BLaER1 (cell line): ENCODE measurements around the gene NETO1.

ENCODE experiments used
- H3K27ac ChIP-seq: shearing (Covaris generic); formaldehyde crosslinking; 2 replicates; pipeline ENCODE4 v1.8.1; 2022
- H3K27me3 ChIP-seq: shearing (Covaris generic); formaldehyde crosslinking; 2 replicates; pipeline ENCODE4 v1.8.1; 2022
- H3K36me3 ChIP-seq: shearing (Covaris generic); formaldehyde crosslinking; 2 replicates; pipeline ENCODE4 v1.8.1; 2022
- H3K4me1 ChIP-seq: shearing (Covaris generic); formaldehyde crosslinking; 2 replicates; pipeline ENCODE4 v1.8.1; 2022
- H3K4me2 ChIP-seq: shearing (Covaris generic); formaldehyde crosslinking; 2 replicates; pipeline ENCODE4 v1.8.1; 2022
- H3K4me3 ChIP-seq: shearing (Covaris generic); formaldehyde crosslinking; 2 replicates; pipeline ENCODE4 v1.8.1; 2022
- H3K9ac ChIP-seq: shearing (Covaris generic); formaldehyde crosslinking; 2 replicates; pipeline ENCODE4 v1.8.1; 2022
- H3K9me3 ChIP-seq: shearing (Covaris generic); formaldehyde crosslinking; 2 replicates; pipeline ENCODE4 v1.8.1; 2022
- H4K20me1 ChIP-seq: shearing (Covaris generic); formaldehyde crosslinking; 2 replicates; pipeline ENCODE4 v1.8.1; 2022
- Cebpa-rat ChIP-seq: shearing (Covaris generic); IDR thresholded peaks from 2 replicates; pipeline ENCODE4 v1.8.1; 2022

Gene NETO1

DNA sequence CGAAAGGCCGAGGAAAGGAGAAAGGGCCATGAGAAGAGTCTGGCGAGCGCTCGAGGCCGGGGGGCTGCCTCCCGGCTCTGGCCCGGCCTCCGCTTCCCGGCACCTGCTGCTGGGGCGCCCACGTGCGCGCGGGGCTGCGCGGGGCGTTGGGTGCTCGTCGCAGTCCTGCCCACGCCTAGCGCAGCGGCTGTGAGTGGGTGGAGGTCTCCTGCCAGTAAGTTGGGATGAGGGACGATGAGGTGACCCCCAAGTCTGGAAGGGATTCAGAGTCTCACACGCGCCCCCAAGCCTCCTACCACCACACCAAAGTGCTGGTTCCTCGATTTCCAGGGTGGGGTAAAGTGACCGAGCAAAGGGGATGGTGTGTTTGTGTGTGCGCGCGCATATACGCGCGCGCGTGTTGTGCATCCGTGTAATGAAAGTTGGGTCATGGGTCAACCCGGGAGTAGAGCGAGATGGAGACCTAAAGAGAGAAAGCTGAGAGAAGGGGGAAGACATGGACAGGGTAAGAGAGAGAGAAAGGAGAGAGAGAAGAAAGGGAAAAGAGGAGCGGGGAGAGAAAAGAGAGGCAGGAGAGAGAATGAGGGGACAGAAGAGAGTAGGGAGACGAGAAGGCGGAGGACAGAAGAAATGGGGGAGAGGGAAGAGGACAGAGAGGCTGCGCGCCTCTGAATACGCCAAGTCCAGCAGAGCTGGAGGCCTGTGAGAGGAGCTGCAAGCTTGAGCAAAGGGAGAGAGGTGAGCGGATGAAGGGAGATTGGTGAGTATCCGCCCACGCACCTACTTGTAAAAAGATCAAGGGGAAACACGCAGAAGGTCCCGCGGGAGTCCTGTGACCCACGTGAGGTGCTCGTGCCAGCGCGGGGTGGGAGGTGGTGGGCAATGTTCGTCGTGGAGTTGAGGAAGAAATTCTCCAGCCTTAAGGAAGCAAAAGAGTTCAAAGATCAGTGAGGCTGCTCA lies 1.7 kb upstream of the NETO1 start:
- no peak for TF ChIP-seq Cebpa-rat
- Histone ChIP-seq H3K36me3 (no peaks in the 10 kb centered on the region), H3K4me2 (no peak overlapping the region), H3K9me3 (peaks cover 35% of the 10 kb centered on the region), H3K4me1 (no peaks in the 10 kb centered on the region), H3K9ac (no peak overlapping the region), H4K20me1 (no peaks in the 10 kb centered on the region), H3K4me3 (no peak overlapping the region), H3K27ac (no peak overlapping the region), H3K27me3 (no peaks in the 10 kb centered on the region)

DNA sequence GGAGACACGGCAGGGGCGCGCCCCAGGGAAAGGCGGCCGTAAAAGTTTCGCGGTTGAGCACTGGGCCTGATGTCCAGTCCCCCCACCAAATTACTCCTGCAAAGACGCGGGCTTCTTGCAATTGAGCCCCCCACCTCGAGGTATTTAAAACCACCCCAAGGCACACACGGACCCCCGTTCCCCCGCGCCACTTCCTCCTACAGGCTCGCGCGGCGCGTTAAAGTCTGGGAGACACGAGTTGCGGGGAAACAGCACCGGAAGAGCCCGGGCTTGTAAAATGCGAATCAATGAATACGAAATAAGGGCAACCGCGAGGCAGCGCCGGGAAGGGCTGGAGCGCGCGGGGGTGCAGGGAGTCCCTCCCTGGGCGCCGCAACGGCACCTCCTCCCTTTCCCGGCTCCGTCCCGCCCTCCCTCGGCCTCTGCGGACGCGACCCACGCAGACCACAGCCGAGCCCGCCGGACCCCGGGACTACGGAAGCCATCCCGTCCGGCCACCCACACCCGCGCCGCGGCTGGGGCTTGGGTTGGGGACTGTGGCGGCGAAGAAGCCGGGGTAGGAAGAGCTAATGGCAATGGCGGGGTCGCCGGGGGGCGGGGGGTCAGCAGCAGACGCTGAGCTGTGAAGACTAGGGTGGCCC lies 918 bp upstream of the NETO1 start:
- Histone ChIP-seq H3K9ac (no peak overlapping the region), H3K27ac (no peak overlapping the region)

DNA sequence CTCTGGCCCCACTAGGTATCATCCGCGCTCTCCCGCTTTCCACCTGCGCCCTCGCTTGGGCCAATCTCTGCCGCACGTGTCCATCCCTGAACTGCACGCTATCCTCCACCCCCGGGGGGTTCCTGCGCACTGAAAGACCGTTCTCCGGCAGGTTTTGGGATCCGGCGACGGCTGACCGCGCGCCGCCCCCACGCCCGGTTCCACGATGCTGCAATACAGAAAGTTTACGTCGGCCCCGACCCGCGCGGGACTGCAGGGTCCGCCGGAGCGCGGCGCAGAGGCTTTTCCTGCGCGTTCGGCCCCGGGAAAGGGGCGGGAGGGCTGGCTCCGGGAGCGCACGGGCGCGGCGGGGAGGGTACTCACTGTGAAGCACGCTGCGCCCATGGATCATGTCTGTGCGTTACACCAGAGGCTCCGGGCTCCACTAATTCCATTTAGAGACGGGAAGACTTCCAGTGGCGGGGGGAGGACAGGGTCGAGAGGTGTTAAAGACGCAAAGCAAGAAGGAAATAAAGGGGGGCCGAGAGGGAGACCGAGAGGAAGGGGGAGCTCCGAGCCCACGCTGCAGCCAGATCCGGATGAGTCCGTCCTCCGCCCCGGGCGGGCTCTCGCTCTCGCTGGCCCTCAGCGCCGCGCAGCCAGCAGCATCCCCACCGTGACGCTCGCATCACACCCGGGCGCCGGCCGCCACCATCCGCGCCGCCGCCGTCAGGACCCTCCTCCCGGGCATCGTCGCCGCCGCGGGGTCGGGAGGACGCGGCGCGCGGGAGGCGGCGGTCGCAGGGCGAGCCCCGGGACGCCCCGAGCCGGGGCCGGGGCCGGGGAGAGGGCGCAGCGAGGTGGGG lies 664 bp downstream of the NETO1 start:
- Histone ChIP-seq H3K4me3 (no peak overlapping the region), H4K20me1 (no peaks in the 10 kb centered on the region), H3K36me3 (no peaks in the 10 kb centered on the region), H3K27ac (no peak overlapping the region), H3K4me1 (no peaks in the 10 kb centered on the region), H3K9ac (no peak overlapping the region), H3K4me2 (no peak overlapping the region), H3K9me3 (peaks cover 35% of the 10 kb centered on the region), H3K27me3 (no peaks in the 10 kb centered on the region)
- TF ChIP-seq Cebpa-rat = no peak

More for the DNA sequence above, 918 bp upstream of the NETO1 start:
- no peak overlapping the region for H3K4me3 ChIP-seq
- H3K9me3 ChIP-seq = peaks cover 35% of the 10 kb centered on the region
- H3K27me3 ChIP-seq = no peaks in the 10 kb centered on the region
- TF ChIP-seq Cebpa-rat = no peak
- H3K4me2 ChIP-seq = no peak overlapping the region
- no peaks in the 10 kb centered on the region for H3K36me3 ChIP-seq
- H4K20me1 ChIP-seq = no peaks in the 10 kb centered on the region
- H3K4me1 ChIP-seq = no peaks in the 10 kb centered on the region

DNA sequence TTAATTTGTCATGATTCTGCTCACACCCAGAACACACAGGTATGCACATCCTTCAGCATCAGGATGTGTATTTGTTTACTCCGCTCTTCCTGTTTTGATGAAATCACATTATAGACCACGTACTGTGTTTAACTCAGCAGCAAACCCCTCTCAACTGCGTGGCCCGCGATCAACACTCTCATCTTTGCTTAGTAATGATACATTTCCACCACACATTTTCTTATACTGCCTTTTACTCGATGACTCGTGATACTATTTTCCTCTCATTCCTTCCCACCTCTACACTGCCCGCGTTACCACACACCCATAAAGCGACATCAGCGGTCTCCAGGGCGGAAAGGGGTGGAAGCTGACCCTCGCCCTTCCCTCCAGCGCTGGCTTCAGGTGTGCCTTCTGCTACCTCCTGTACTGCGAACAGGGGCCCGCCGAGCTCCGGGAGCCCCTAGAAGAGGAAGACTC lies 1.3 kb downstream of the NETO1 start:
- H3K9ac ChIP-seq = no peak overlapping the region
- no peak for TF ChIP-seq Cebpa-rat
- no peaks in the 10 kb centered on the region for H3K4me1 ChIP-seq
- no peaks in the 10 kb centered on the region for H3K27me3 ChIP-seq
- peaks cover 35% of the 10 kb centered on the region for H3K9me3 ChIP-seq
- H3K4me2 ChIP-seq = no peak overlapping the region
- H4K20me1 ChIP-seq = no peaks in the 10 kb centered on the region
- no peaks in the 10 kb centered on the region for H3K36me3 ChIP-seq
- H3K27ac ChIP-seq = no peak overlapping the region
- H3K4me3 ChIP-seq = no peak overlapping the region

DNA sequence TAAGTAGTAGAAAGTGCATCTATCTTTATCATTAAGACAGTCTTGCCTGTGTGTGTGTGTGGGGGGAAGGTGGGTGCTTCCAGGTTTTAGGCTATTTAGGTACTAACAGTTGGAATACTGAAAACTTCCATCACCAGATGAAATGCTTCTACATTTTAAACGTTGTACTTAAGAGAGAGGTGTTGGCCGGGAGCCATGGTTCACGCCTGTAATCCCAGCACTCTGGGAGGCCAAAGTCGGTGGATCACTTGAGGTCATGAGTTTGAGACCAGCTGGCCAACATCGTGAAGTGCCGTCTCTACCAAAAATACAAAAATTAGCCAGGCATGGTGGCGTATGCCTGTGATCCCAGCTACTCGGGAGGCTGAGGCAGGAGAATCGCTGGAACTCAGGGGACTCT lies 4.0 kb downstream of the NETO1 start:
- Histone ChIP-seq H3K4me1 (no peaks in the 10 kb centered on the region), H4K20me1 (no peaks in the 10 kb centered on the region), H3K27ac (no peak overlapping the region), H3K9ac (no peak overlapping the region), H3K4me3 (no peak overlapping the region), H3K27me3 (no peaks in the 10 kb centered on the region), H3K36me3 (no peaks in the 10 kb centered on the region), H3K4me2 (no peak overlapping the region), H3K9me3 (peaks cover 23% of the 10 kb centered on the region)
- no peak for TF ChIP-seq Cebpa-rat

DNA sequence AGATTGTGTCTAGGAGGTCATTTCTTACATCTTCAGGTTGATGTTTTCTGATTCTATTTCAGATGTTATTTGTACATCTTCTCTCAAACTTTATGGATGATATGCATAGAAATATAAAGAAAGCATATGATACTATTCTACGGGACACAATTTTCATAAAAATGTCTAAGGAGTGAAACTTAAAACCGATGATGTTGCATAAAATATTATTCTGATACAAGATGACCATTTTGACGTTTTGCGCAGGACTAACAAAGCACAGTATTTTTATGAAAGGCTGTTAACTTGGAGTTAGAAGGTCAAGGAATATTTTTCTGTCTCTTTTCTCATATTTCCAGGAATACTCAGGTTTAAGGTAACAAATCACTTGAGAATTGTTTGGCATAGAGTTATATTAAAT lies 8.7 kb downstream of the NETO1 start:
- no peaks in the 10 kb centered on the region for H3K4me1 ChIP-seq
- TF ChIP-seq Cebpa-rat = no peak

DNA sequence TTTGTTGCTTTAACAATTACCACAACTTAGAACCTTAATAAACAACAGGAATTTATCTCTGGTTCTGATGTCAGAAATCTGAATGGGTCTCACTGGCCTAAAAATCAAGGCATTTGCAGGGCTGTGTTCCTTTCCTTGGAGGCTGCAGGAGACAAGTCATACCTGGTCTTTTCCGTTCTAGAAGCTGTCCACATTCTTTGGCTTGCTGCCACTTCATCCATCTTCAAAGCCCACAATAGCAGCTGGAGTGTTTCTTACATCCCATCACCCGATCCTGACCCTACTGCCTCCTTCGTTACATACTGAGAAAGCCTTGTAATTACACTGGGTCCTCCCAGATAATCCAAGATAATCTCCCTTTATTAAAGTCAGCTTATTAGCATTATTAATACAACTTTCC lies 18.1 kb downstream of the NETO1 start:
- no peak overlapping the region for H3K4me3 ChIP-seq
- no peak for TF ChIP-seq Cebpa-rat

More for the DNA sequence above, 8.7 kb downstream of the NETO1 start:
- no peaks in the 10 kb centered on the region for H3K36me3 ChIP-seq
- no peaks in the 10 kb centered on the region for H3K9me3 ChIP-seq
- H3K4me3 ChIP-seq = no peak overlapping the region
- no peak overlapping the region for H3K9ac ChIP-seq
- H4K20me1 ChIP-seq = no peaks in the 10 kb centered on the region
- H3K27me3 ChIP-seq = no peaks in the 10 kb centered on the region
- no peak overlapping the region for H3K4me2 ChIP-seq
- no peak overlapping the region for H3K27ac ChIP-seq

DNA sequence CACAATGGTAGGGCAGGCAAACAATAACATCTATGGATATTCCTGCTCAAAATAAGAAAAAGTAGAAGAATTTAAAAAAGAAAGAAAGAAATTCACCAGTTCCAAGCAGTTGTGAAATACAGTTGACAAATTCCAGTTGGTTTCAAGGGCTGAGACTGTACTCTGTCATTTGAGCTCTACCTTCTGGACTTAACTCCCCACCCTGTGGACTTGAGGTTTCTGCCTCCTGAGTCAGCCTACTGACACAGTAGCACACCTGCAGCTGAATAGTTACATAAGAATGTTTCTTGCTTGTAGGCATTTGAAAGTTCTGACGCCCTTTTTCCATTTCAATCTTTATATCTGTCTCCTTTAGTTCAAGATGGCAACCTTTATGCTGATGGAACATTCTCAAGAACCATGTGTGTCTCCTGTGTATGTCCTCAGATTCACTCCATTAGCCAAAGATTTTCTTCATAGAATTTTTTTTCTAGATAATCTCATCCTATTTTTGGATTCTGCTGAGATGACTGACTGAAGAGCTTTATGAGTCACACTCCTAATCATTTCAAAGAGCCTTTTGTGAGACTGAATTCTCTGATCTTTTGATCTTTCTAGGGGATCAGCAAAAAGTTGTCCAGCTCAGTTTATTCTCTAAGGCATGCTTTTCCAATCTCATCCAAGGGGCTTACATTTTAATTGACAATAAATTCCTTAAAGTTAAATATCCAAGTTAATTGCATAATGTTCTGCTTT lies 19.1 kb downstream of the NETO1 start:
- no peak overlapping the region for H3K9ac ChIP-seq
- no peaks in the 10 kb centered on the region for H3K9me3 ChIP-seq
- no peaks in the 10 kb centered on the region for H3K4me1 ChIP-seq
- no peaks in the 10 kb centered on the region for H3K27me3 ChIP-seq
- no peak overlapping the region for H3K27ac ChIP-seq
- H3K4me2 ChIP-seq = no peak overlapping the region
- no peaks in the 10 kb centered on the region for H4K20me1 ChIP-seq
- TF ChIP-seq Cebpa-rat = no peak
- no peaks in the 10 kb centered on the region for H3K36me3 ChIP-seq
- H3K4me3 ChIP-seq = no peak overlapping the region

More for the DNA sequence above, 18.1 kb downstream of the NETO1 start:
- Histone ChIP-seq H3K27me3 (no peaks in the 10 kb centered on the region), H4K20me1 (no peaks in the 10 kb centered on the region), H3K9me3 (no peaks in the 10 kb centered on the region), H3K4me1 (no peaks in the 10 kb centered on the region), H3K36me3 (no peaks in the 10 kb centered on the region), H3K4me2 (no peak overlapping the region), H3K9ac (no peak overlapping the region), H3K27ac (no peak overlapping the region)

DNA sequence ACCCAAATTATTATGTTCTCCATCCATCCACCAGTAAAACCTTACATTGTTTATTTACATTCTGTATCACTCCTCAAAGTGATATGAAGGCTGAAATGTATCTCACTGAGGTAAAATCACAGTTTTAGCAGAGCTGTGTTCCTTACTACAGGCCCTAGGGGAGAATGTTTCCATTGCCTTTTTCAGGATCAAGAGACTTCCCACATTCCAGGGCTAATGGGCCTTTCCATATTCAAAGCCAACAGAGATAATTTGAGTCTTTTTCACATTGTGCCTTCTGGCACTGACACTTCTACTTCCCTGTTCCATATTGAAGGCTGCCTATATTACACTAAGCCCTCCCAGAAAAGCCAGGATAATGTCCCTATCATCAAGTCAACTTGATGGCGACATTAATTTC lies 20.0 kb downstream of the NETO1 start:
- Histone ChIP-seq H4K20me1 (no peaks in the 10 kb centered on the region), H3K4me2 (no peak overlapping the region), H3K4me1 (no peaks in the 10 kb centered on the region), H3K4me3 (no peak overlapping the region), H3K27ac (no peak overlapping the region), H3K9me3 (no peaks in the 10 kb centered on the region), H3K27me3 (no peaks in the 10 kb centered on the region), H3K36me3 (no peaks in the 10 kb centered on the region), H3K9ac (no peak overlapping the region)
- no peak for TF ChIP-seq Cebpa-rat
